HCT116 (cell line): ENCODE data around the gene MSH3. TPM values are rescaled to one million over a fixed set of nuclear protein-coding genes. Genes with fewer than 3 reads are reported as not detected.

Experiments used
- ATAC-seq: fragments of 200-7000 bp; cut with Tn5 transposase; 2 replicates; pipeline ENCODE4 v1.9.1; 2020; ENCODE audit warnings: mild to moderate bottlenecking, moderate library complexity
- BruUV-seq: library from RNA; stranded (reverse); fragments of 400-500 nt; replicated peaks from 2 replicates; lab custom pipeline; 2021; lab: Mats Ljungman, UMichigan
- CTCF ChIA-PET: fragments of 300-600 bp; sonication (Branson Sonifier 250); formaldehyde crosslinking; loops from one replicate; lab custom pipeline; 2021; ENCODE audit warnings: antibody characterized with exemption; lab: Charles Lee
- POLR2A ChIA-PET: fragments of 300-600, 350-600 bp; sonication (Branson Sonifier 250); formaldehyde crosslinking; loops from one replicate; lab custom pipeline; 2021; ENCODE audit warnings: antibody characterized with exemption; lab: Charles Lee
- RAD21 ChIA-PET, 2 experiments: fragments of 300-600 bp; sonication (Branson Sonifier 250); formaldehyde crosslinking; loops; one replicate each; lab custom pipeline; 2023; ENCODE audit warnings: low total read pairs in 2 of 2; ENCODE audit not compliant: uncharacterized antibody in 2 of 2, unreplicated experiment in 2 of 2, low non-redundant PET in 1 of 2; lab: Charles Lee
- DNase-seq: peaks from one replicate; pipeline ENCODE4 v3.0.0-alpha.2; 2010; ENCODE audit warnings: low read depth, low spot score
- H2AFZ ChIP-seq: fragments of 200-600 bp; shearing (Covaris generic), sonication (generic); 2 replicates; pipeline ENCODE4 v1.6.1; 2017; ENCODE audit warnings: low read depth, mixed run types, mixed read lengths, antibody characterized with exemption, low read length; ENCODE audit not compliant: poor library complexity, severe bottlenecking
- H3K27ac ChIP-seq: 2 replicates; pipeline ENCODE4 v1.5.1; 2012; ENCODE audit warnings: low read depth, low read length
- H3K27me3 ChIP-seq: fragments of 200-600 bp; sonication (generic); 2 replicates; pipeline ENCODE4 v1.6.1; 2016; ENCODE audit warnings: mixed run types, low read length, mixed read lengths; ENCODE audit not compliant: insufficient read depth
- H3K36me3 ChIP-seq, 2 experiments: fragments of 200-500 bp in 1 of 2; fragments of 200-600 bp in 1 of 2; sonication (Bioruptor generic) in 1 of 2; sonication (generic) in 1 of 2; 2 replicates each; pipeline versions ENCODE4 v1.5.1 to v1.6.1; 2014 to 2016; ENCODE audit warnings: low read length in 2 of 2, inconsistent platforms in 1 of 2, mixed read lengths in 1 of 2, mixed run types in 1 of 2; ENCODE audit not compliant: insufficient read depth in 2 of 2, control insufficient read depth in 1 of 2
- H3K4me1 ChIP-seq, 2 experiments: fragments of 200-600 bp in 1 of 2; sonication (generic) in 1 of 2; 2 replicates each; pipeline versions ENCODE4 v1.5.1 to v1.6.1; 2012 to 2017; ENCODE audit warnings: low read length in 2 of 2, inconsistent platforms in 1 of 2, mild to moderate bottlenecking in 1 of 2, mixed read lengths in 1 of 2, mixed run types in 1 of 2, moderate library complexity in 1 of 2; ENCODE audit not compliant: insufficient read depth in 2 of 2, control insufficient read depth in 1 of 2
- H3K4me2 ChIP-seq: fragments of 200-600 bp; sonication (generic); 2 replicates; pipeline ENCODE4 v1.6.1; 2017; ENCODE audit warnings: mixed run types, low read length, mixed read lengths
- H3K4me3 ChIP-seq, 2 experiments: fragments of 200-600 bp in 1 of 2; sonication (generic) in 1 of 2; replicated peaks in 1 of 2; 2 replicates each; pipeline ENCODE4 v1.5.1; 2011 to 2016; ENCODE audit warnings: low read length in 2 of 2, control low read depth in 1 of 2, low read depth in 1 of 2, mild to moderate bottlenecking in 1 of 2, mixed read lengths in 1 of 2, mixed run types in 1 of 2
- H3K79me2 ChIP-seq: fragments of 200-600 bp; sonication (generic); 2 replicates; pipeline ENCODE4 v1.6.1; 2017; ENCODE audit warnings: mild to moderate bottlenecking, mixed run types, low read length, moderate library complexity, mixed read lengths; ENCODE audit not compliant: insufficient read depth
- H3K9ac ChIP-seq: fragments of 200-600 bp; sonication (generic); 2 replicates; pipeline ENCODE4 v1.6.1; 2016; ENCODE audit warnings: low read length, mixed read lengths
- H3K9me2 ChIP-seq: fragments of 200-600 bp; sonication (generic), shearing (Covaris generic); 2 replicates; pipeline ENCODE4 v1.6.1; 2017; ENCODE audit warnings: mixed run types, mild to moderate bottlenecking, moderate library complexity; ENCODE audit not compliant: insufficient read depth
- H3K9me3 ChIP-seq, 2 experiments: fragments of 200-500 bp in 1 of 2; fragments of 200-600 bp in 1 of 2; sonication (Bioruptor generic) in 1 of 2; sonication (generic) in 1 of 2; 2 replicates each; pipeline ENCODE4 v1.6.1; 2014 to 2017; ENCODE audit warnings: low read length in 2 of 2, mixed read lengths in 2 of 2, inconsistent platforms in 1 of 2, low read depth in 1 of 2, mild to moderate bottlenecking in 1 of 2, mixed run types in 1 of 2, moderate library complexity in 1 of 2; ENCODE audit not compliant: control insufficient read depth in 1 of 2, insufficient read depth in 1 of 2
- H4K20me1 ChIP-seq: fragments of 200-600 bp; sonication (generic), shearing (Covaris generic); 2 replicates; pipeline ENCODE4 v1.6.1; 2017; ENCODE audit warnings: mixed run types, mild to moderate bottlenecking, moderate library complexity; ENCODE audit not compliant: insufficient read depth
- EGR1 ChIP-seq: IDR thresholded peaks from 2 replicates; pipeline ENCODE4 v1.6.1; 2012; ENCODE audit warnings: low read depth
- ELF1 ChIP-seq: IDR thresholded peaks from 2 replicates; pipeline ENCODE4 v1.6.1; 2012; ENCODE audit warnings: low read depth, borderline replicate concordance
- EZH2phosphoT487 ChIP-seq: fragments of 200-600 bp; IDR thresholded peaks from 2 replicates; pipeline ENCODE4 v1.6.1; 2018; ENCODE audit warnings: antibody characterized with exemption, borderline replicate concordance
- FOSL1 ChIP-seq: IDR thresholded peaks from 2 replicates; pipeline ENCODE4 v1.6.1; 2012; ENCODE audit warnings: low read depth
- JUND ChIP-seq: IDR thresholded peaks from 2 replicates; pipeline ENCODE4 v1.6.1; 2012
- MAX ChIP-seq: IDR thresholded peaks from 2 replicates; pipeline ENCODE4 v1.6.1; 2012
- RAD21 ChIP-seq: IDR thresholded peaks from 2 replicates; pipeline ENCODE4 v1.6.1; 2012; ENCODE audit warnings: low read depth, mild to moderate bottlenecking
- SP1 ChIP-seq: IDR thresholded peaks from 2 replicates; pipeline ENCODE4 v1.6.1; 2012; ENCODE audit warnings: low read depth
- TCF7L2 ChIP-seq: IDR thresholded peaks from 2 replicates; pipeline ENCODE4 v1.7.0; 2011; ENCODE audit warnings: borderline replicate concordance, inconsistent platforms; ENCODE audit not compliant: insufficient read depth, insufficient read length; ENCODE audit errors: extremely low read depth
- intact Hi-C: fragments of 100-400 bp; cut with micrococcal nuclease; formaldehyde crosslinking; loops from 2 replicates; pipeline ENCODE4 v1.10.0; 2022
- total RNA-seq: library from RNA; stranded (reverse); gene quantifications from one replicate; pipeline ENCODE4 v1.2.1, GENCODE V29; 2021; ENCODE audit not compliant: unreplicated experiment

The MSH3 gene
- total RNA-seq, 1 experiment from 2014 or later, result 4.9 TPM

GRCh38 chr5:80757290-80757689, 102.8 kb downstream of the MSH3 start:
- ChIA-PET RAD21 (no interaction called here), CTCF (no interaction called here), POLR2A (no interaction called here)
- no peak overlapping the region for H3K4me3 ChIP-seq
- no peak overlapping the region for H3K4me2 ChIP-seq
- ATAC-seq, result no peak
- H3K27me3 ChIP-seq, result no peaks in the 10 kb centered on the region
- DNase-seq, result no peak
- intact Hi-C loops, result no loop called here
- H3K9me3 ChIP-seq, result no peaks in the 10 kb centered on the region
- no peak overlapping the region for H3K27ac ChIP-seq
- no peaks in the 10 kb centered on the region for H3K79me2 ChIP-seq
- TF ChIP-seq TCF7L2, result no peak
- no peak for TF ChIP-seq JUND
- no peak for TF ChIP-seq MAX
- H3K36me3 ChIP-seq, result 0 out of 4 replicates have a peak, but pooled peaks cover 0 to 5% of the 10 kb centered on the region in 2 experiments
- no peaks in the 10 kb centered on the region for H3K9me2 ChIP-seq
- no TSS peak for BruUV-seq
- no peaks in the 10 kb centered on the region for H4K20me1 ChIP-seq
- H3K4me1 ChIP-seq, result peaks cover 2 to 14% of the 10 kb centered on the region in 2 experiments; a peak in 3 of 4 replicates
- H3K9ac ChIP-seq, result no peak overlapping the region
- no peak overlapping the region for H2AFZ ChIP-seq

GRCh38 chr5:80759866-80760577, 105.6 kb downstream of the MSH3 start:
- no peaks in the 10 kb centered on the region for H3K79me2 ChIP-seq
- BruUV-seq, result no TSS peak
- H3K4me3 ChIP-seq, result no peak overlapping the region
- no peak overlapping the region for H2AFZ ChIP-seq
- TF ChIP-seq EGR1, result no peak
- no peak for TF ChIP-seq EZH2phosphoT487
- no peak for TF ChIP-seq FOSL1
- TF ChIP-seq ELF1, result no peak
- TF ChIP-seq RAD21, result no peak
- TF ChIP-seq SP1, result no peak
- CTCF ChIA-PET, result no interaction called here
- no peaks in the 10 kb centered on the region for H3K36me3 ChIP-seq
- H3K4me2 ChIP-seq, result no peak overlapping the region
- no peaks in the 10 kb centered on the region for H4K20me1 ChIP-seq
- POLR2A ChIA-PET, result no interaction called here
- no peak overlapping the region for H3K9ac ChIP-seq
- no peak for ATAC-seq
- DNase-seq, result no peak
- RAD21 ChIA-PET, result no interaction called here
- H3K27ac ChIP-seq, result no peak overlapping the region
- intact Hi-C loops, result no loop called here
- H3K27me3 ChIP-seq, result no peaks in the 10 kb centered on the region
- H3K4me1 ChIP-seq, result peaks cover 14 to 30% of the 10 kb centered on the region in 2 experiments; a peak in 3 of 4 replicates
- H3K9me3 ChIP-seq, result no peaks in the 10 kb centered on the region
- no peaks in the 10 kb centered on the region for H3K9me2 ChIP-seq
